Activated CD4-positive, alpha-beta memory T cell treated with anti-CD3 and anti-CD28 coated beads for 36 hours (primary cell): ENCODE results near the gene CAMTA1. TPM values are rescaled to one million over a fixed set of nuclear protein-coding genes. Genes with fewer than 3 reads are reported as not detected.

Experiments
- CTCF ChIA-PET: fragments of 350-600 bp; sonication (Branson Sonifier 250); formaldehyde crosslinking; loops from one replicate; lab custom pipeline; 2021; ENCODE audit warnings: antibody characterized with exemption, inconsistent platforms; lab: Charles Lee
- POLR2A ChIA-PET: fragments of 350-600 bp; sonication (Branson Sonifier 250); formaldehyde crosslinking; loops from one replicate; lab custom pipeline; 2021; ENCODE audit warnings: antibody characterized with exemption; lab: Charles Lee
- DNase-seq: peaks from one replicate; pipeline ENCODE4 v3.0.0-alpha.2; 2020
- H3K27ac Mint-ChIP-seq: one replicate; pipeline ENCODE4 v1.8.0; 2021; ENCODE audit warnings: mixed read lengths
- H3K27me3 Mint-ChIP-seq: one replicate; pipeline ENCODE4 v1.8.0; 2021; ENCODE audit warnings: mixed read lengths
- H3K36me3 Mint-ChIP-seq: one replicate; pipeline ENCODE4 v1.8.0; 2021; ENCODE audit warnings: mixed read lengths
- H3K4me1 Mint-ChIP-seq: one replicate; pipeline ENCODE4 v1.8.0; 2021; ENCODE audit warnings: low read depth, mixed read lengths
- H3K4me3 Mint-ChIP-seq: one replicate; pipeline ENCODE4 v1.8.0; 2021; ENCODE audit warnings: mild to moderate bottlenecking, mixed read lengths
- H3K9me3 Mint-ChIP-seq: one replicate; pipeline ENCODE4 v1.8.0; 2021; ENCODE audit warnings: mixed read lengths
- intact Hi-C: fragments of 100-400 bp; cut with micrococcal nuclease; formaldehyde crosslinking; loops from one replicate; pipeline ENCODE4 v1.15.1; 2023
- total RNA-seq, 2 experiments: library from RNA; stranded (reverse); gene quantifications; one replicate each; pipeline ENCODE4 v1.2.3, GENCODE V29; 2021

Gene CAMTA1
- total RNA-seq, 2 experiments from 2014 or later = 64.7 to 68.9 TPM

DNA sequence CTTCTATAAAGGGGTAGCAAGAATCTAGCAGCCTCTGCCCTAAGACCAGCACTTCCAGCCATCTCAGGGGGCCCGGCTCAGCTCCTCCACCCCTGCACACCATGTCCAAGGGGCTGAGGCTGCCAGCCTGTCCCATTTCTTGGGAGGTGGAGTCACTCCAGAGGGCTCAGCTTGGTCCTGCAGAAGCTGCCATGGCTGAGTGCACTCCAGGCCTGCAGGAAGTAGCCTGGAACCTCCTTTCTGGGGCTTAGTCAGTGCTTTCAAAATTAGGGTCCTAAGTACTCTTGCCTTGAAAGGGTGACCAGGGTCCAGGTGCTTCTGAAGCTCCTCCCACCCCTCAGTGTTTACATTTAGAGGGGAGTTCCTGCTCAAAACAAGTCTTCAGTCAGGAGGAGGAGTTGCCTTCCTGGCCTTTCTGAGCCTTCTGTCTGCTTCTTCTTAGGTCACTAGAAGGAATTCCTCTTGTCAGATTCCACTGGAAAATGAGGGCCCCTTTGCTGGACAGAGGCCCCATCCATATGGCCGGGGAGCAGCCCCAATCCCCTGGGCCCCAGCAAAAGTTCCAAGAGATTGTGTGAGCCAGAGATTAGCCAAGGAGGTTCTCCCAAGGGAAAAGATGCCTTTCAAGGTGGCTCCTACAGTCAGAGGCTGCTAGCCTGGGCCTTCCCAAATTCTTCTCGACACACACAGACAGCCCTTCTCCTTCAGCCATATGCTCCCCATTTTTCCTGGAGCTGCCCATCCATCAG, 857.7 kb downstream of the CAMTA1 start:
- no peak overlapping the region for H3K27ac Mint-ChIP-seq
- intact Hi-C loops = loop anchor here (10.0 kb wide), 1 partner anchor 918 kb away; no protein-coding TSS in a partner anchor
- CTCF ChIA-PET = no interaction called here
- POLR2A ChIA-PET = no interaction called here
- H3K4me3 Mint-ChIP-seq = no peak overlapping the region
- no peaks in the 10 kb centered on the region for H3K4me1 Mint-ChIP-seq
- H3K36me3 Mint-ChIP-seq = no peaks in the 10 kb centered on the region
- no peaks in the 10 kb centered on the region for H3K9me3 Mint-ChIP-seq
- H3K27me3 Mint-ChIP-seq = no peaks in the 10 kb centered on the region
- DNase-seq = no peak

DNA sequence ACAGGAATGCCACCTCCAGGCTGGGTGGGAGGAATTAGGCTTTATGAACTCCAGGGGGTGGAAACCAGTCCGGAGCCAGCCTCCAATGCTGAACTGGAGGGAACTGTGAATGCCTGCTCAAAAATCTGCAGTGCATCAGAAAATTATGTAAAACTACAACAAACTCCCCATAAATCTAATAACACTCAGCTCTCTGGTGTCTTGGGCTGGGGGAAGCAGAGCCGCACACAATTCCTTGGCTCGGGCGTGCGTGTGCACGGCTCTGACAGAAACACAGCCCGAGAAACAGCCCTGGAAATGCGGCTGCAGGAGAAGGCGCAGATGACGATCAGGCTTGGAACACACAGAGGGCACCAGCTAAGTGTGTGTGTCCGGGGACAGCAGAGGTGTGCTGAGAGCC, 858.3 kb downstream of the CAMTA1 start:
- Mint-ChIP-seq H3K27ac (no peak overlapping the region), H3K4me3 (no peak overlapping the region), H3K36me3 (no peaks in the 10 kb centered on the region), H3K27me3 (no peaks in the 10 kb centered on the region), H3K4me1 (no peaks in the 10 kb centered on the region), H3K9me3 (no peaks in the 10 kb centered on the region)
- CTCF ChIA-PET = no interaction called here
- no peak for DNase-seq
- intact Hi-C loops = loop anchor here (10.0 kb wide), 1 partner anchor 919 kb away; no protein-coding TSS in a partner anchor
- POLR2A ChIA-PET = no interaction called here

DNA sequence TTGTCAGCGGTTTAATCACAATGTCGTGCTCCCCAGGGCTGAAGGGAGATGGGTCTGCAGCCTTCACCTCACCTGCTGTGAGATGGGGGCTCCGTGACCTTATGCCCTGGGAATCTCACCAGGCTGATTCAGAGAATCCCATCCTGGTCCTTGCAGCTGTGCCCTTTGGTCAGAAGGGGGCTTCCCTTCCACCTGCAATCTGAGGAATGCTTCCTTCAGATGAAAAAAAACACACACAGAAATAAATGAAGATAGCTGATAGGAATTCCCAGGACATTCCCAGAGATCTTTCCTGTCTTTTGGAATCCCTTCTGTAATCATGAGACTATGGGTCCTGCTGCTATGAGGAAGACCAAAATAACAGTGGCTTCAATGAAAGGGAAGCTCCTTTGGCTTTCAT, 858.8 kb downstream of the CAMTA1 start:
- no peak overlapping the region for H3K4me3 Mint-ChIP-seq
- no peaks in the 10 kb centered on the region for H3K27me3 Mint-ChIP-seq
- no peaks in the 10 kb centered on the region for H3K9me3 Mint-ChIP-seq
- H3K36me3 Mint-ChIP-seq = no peaks in the 10 kb centered on the region
- ChIA-PET POLR2A (no interaction called here), CTCF (no interaction called here)
- H3K27ac Mint-ChIP-seq = no peak overlapping the region
- intact Hi-C loops = loop anchor here (10.0 kb wide), 1 partner anchor 919 kb away; no protein-coding TSS in a partner anchor
- no peaks in the 10 kb centered on the region for H3K4me1 Mint-ChIP-seq
- DNase-seq = no peak

- H3K27ac Mint-ChIP-seq = no peak overlapping the region
- H3K4me1 Mint-ChIP-seq = no peaks in the 10 kb centered on the region
- no peak for DNase-seq
- H3K4me3 Mint-ChIP-seq = no peak overlapping the region
- no peaks in the 10 kb centered on the region for H3K27me3 Mint-ChIP-seq
- H3K9me3 Mint-ChIP-seq = no peaks in the 10 kb centered on the region
- intact Hi-C loops = loop anchor here (10.0 kb wide), 1 partner anchor 920 kb away; no protein-coding TSS in a partner anchor
- CTCF ChIA-PET = interaction anchor here (0.5 to 1.0 kb wide), 3 partner anchors 22 to 919 kb away, joined by 3 to 4 read pairs (median 3); no protein-coding TSS in a partner anchor
- POLR2A ChIA-PET = no interaction called here
- no peaks in the 10 kb centered on the region for H3K36me3 Mint-ChIP-seq
Observed at GRCh38 chr1:7644961-7645750, 859.9 kb downstream of the CAMTA1 start.

DNA sequence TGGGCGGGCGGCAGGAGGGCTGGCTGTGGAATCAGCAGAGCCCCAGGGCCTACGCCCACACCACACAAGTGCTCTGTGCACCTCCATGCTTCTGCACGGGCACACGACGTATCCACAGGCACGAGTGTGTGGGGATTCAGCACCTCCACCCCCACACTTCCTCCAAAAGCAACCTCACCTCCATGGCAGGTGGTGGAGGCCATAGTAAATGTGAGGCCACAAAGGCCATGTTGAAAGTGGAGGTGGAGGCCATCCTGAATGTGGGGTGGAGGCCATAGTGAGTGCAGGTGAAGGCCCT, 860.4 kb downstream of the CAMTA1 start:
- DNase-seq = no peak
- CTCF ChIA-PET = interaction anchor here (0.5 to 1.0 kb wide), 3 partner anchors 22 to 919 kb away, joined by 3 to 4 read pairs (median 3); no protein-coding TSS in a partner anchor
- Mint-ChIP-seq H3K4me1 (no peaks in the 10 kb centered on the region), H3K4me3 (no peak overlapping the region), H3K27ac (no peak overlapping the region), H3K36me3 (no peaks in the 10 kb centered on the region), H3K9me3 (no peaks in the 10 kb centered on the region), H3K27me3 (peaks cover 1% of the 10 kb centered on the region)
- intact Hi-C loops = loop anchor here (10.0 kb wide), 1 partner anchor 921 kb away; no protein-coding TSS in a partner anchor
- POLR2A ChIA-PET = no interaction called here

DNA sequence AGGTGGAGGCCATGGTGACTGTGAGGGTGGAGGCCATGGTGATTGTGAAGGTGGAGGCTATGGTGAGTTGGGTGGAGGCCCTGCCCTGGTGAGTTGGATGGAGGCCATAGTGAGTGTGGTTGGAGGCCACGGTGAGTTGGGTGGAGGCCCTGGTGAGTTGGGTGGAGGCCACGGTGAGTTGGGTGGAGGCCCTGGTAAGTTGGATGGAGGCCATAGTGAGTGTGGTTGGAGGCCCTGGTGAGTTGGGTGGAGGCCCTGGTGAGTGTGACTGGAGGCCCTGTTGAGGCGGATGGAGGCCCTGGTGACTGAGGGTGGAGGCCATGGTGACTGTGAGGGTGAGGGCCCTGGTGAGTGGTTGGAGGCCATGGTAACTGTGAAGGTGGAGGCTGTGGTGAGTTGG, 860.9 kb downstream of the CAMTA1 start:
- H3K27me3 Mint-ChIP-seq = peaks cover 1% of the 10 kb centered on the region
- ChIA-PET POLR2A (no interaction called here), CTCF (interaction anchor here (0.6 kb wide), 1 partner anchor 64 kb away, joined by 3 read pairs; no protein-coding TSS in a partner anchor)
- no peak overlapping the region for H3K27ac Mint-ChIP-seq
- no peaks in the 10 kb centered on the region for H3K9me3 Mint-ChIP-seq
- no peaks in the 10 kb centered on the region for H3K36me3 Mint-ChIP-seq
- intact Hi-C loops = loop anchor here (10.0 kb wide), 1 partner anchor 921 kb away; no protein-coding TSS in a partner anchor
- no peak overlapping the region for H3K4me3 Mint-ChIP-seq
- no peaks in the 10 kb centered on the region for H3K4me1 Mint-ChIP-seq
- DNase-seq = no peak

- Mint-ChIP-seq H3K27me3 (peaks cover 1% of the 10 kb centered on the region), H3K27ac (no peak overlapping the region), H3K4me1 (no peaks in the 10 kb centered on the region), H3K9me3 (no peaks in the 10 kb centered on the region), H3K36me3 (no peaks in the 10 kb centered on the region), H3K4me3 (no peak overlapping the region)
- CTCF ChIA-PET = interaction anchor here (0.6 to 2.5 kb wide), 18 partner anchors 14 to 894 kb away, joined by 3 to 18 read pairs (median 4); no protein-coding TSS in a partner anchor
- POLR2A ChIA-PET = no interaction called here
- intact Hi-C loops = loop anchor here (10.0 kb wide), 1 partner anchor 922 kb away; no protein-coding TSS in a partner anchor
- peak; percentile 76 for DNase-seq
Observed at GRCh38 chr1:7646981-7647901, 862.0 kb downstream of the CAMTA1 start.

GRCh38 chr1:7648761-7649384, 863.6 kb downstream of the CAMTA1 start:
- ChIA-PET CTCF (interaction anchor here (1.7 to 2.5 kb wide), 3 partner anchors 76 to 608 kb away, joined by 6 to 18 read pairs (median 9); no protein-coding TSS in a partner anchor), POLR2A (no interaction called here)
- H3K27ac Mint-ChIP-seq = no peak overlapping the region
- intact Hi-C loops = loop anchor here (10.0 kb wide), 1 partner anchor 924 kb away; no protein-coding TSS in a partner anchor
- no peaks in the 10 kb centered on the region for H3K4me1 Mint-ChIP-seq
- H3K9me3 Mint-ChIP-seq = no peaks in the 10 kb centered on the region
- no peaks in the 10 kb centered on the region for H3K36me3 Mint-ChIP-seq
- no peak overlapping the region for H3K4me3 Mint-ChIP-seq
- peaks cover 1% of the 10 kb centered on the region for H3K27me3 Mint-ChIP-seq
- DNase-seq = no peak

GRCh38 chr1:7650801-7651200, 865.5 kb downstream of the CAMTA1 start:
- Mint-ChIP-seq H3K36me3 (no peaks in the 10 kb centered on the region), H3K9me3 (no peaks in the 10 kb centered on the region), H3K27me3 (peaks cover 1% of the 10 kb centered on the region), H3K4me1 (no peaks in the 10 kb centered on the region), H3K27ac (no peak overlapping the region), H3K4me3 (no peak overlapping the region)
- intact Hi-C loops = no loop called here
- CTCF ChIA-PET = no interaction called here
- POLR2A ChIA-PET = no interaction called here
- DNase-seq = no peak

DNA sequence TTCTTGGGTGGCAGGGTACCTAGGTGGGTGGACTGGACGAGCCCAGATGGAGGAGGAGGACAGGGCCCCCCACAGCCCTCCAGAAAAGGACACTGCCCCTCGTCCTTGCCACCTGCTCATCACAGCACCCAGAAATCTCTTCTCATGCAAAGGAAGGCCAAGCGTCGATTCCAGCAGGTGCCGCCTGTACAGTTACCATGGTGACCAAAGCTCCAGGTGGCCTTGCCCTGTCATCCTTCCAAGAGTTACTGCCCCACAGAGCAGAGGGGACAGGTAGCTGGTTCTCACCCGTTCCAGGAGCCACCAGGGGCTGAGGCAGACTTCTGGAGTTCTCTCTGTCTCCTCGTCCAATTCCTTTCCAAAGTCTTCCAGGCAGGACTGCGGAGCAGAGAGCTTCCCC, 865.9 kb downstream of the CAMTA1 start:
- Mint-ChIP-seq H3K27ac (no peak overlapping the region), H3K4me1 (no peaks in the 10 kb centered on the region), H3K9me3 (no peaks in the 10 kb centered on the region), H3K4me3 (no peak overlapping the region), H3K36me3 (no peaks in the 10 kb centered on the region), H3K27me3 (peaks cover 1% of the 10 kb centered on the region)
- CTCF ChIA-PET = no interaction called here
- POLR2A ChIA-PET = no interaction called here
- intact Hi-C loops = no loop called here
- no peak for DNase-seq

DNA sequence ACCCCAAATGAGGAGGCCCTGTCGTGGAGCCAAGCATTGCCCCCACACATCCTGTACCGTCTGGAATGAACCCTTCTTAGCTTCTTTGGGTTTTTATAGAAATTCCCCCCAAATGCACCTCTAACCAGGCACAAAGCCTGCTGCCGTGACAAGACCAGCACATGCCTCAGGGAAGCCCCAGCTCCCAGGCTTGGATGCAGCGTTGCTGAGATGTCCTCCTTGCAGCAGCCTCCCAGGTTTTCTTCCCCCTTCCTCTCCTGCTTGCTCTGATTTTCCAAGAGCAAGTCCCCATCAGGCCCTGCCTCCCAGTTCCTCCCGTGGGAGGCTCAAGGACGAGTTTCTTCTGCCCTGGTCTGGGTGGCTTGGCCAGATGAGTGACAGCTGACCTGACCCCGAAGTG, 866.8 kb downstream of the CAMTA1 start:
- POLR2A ChIA-PET = no interaction called here
- no peaks in the 10 kb centered on the region for H3K36me3 Mint-ChIP-seq
- CTCF ChIA-PET = no interaction called here

More for the DNA sequence above, 866.8 kb downstream of the CAMTA1 start:
- DNase-seq = no peak
- Mint-ChIP-seq H3K4me3 (no peak overlapping the region), H3K27ac (no peak overlapping the region), H3K9me3 (no peaks in the 10 kb centered on the region), H3K4me1 (no peaks in the 10 kb centered on the region), H3K27me3 (peaks cover 1% of the 10 kb centered on the region)
- intact Hi-C loops = no loop called here
